RWPE1 (cell line): Measurements from ENCODE around the gene ICA1L.
"Not testable (repeated sequence)": the region's sequence is repeated elsewhere in the genome, so short reads cannot be mapped to it uniquely, and the experiment has no call there.

ENCODE experiments used
- CTCF ChIA-PET: fragments of 350-600 bp; sonication (Branson Sonifier 250); formaldehyde crosslinking; extraction: SDS; loops from one replicate; lab custom pipeline; 2021; lab: Yijun Ruan, JAX
- POLR2A ChIA-PET: fragments of 400-600 bp; formaldehyde crosslinking; extraction: SDS; loops from one replicate; lab custom pipeline; 2020; ENCODE audit warnings: antibody characterized with exemption; ENCODE audit not compliant: low non-redundant PET; lab: Yijun Ruan, JAX
- DNase-seq: peaks from one replicate; pipeline ENCODE4 v3.0.0; 2012; ENCODE audit warnings: low spot score
- H3K27ac ChIP-seq: fragments of 450-650 bp; 2 replicates; pipeline ENCODE4 v1.5.1; 2017
- CTCF ChIP-seq: fragments of 450-650 bp; conservative IDR thresholded peaks from 2 replicates; pipeline ENCODE4 v1.5.1; 2017; ENCODE audit warnings: low read depth, mild to moderate bottlenecking

The ICA1L gene

GRCh38 chr2:202808754-202809153 lies 62.8 kb downstream of the ICA1L start:
- DNase-seq = no peak
- CTCF ChIA-PET = interaction anchor here (0.7 kb wide), 1 partner anchor 76 kb away, joined by 3 read pairs; no protein-coding TSS in a partner anchor

GRCh38 chr2:202807431-202808138 lies 64.0 kb downstream of the ICA1L start:
- POLR2A ChIA-PET = not testable (repeated sequence)
- CTCF ChIA-PET = interaction anchor here (0.7 kb wide), 1 partner anchor 28 kb away, joined by 3 read pairs; no protein-coding TSS in a partner anchor
- peak; percentile 12 for DNase-seq
- H3K27ac ChIP-seq = peak overlapping the region; percentile 81

More at GRCh38 chr2:202808754-202809153, 62.8 kb downstream of the ICA1L start:
- TF ChIP-seq CTCF = no peak
- H3K27ac ChIP-seq = peak overlapping the region; percentile 81
- POLR2A ChIA-PET = no interaction called here

- POLR2A ChIA-PET = not testable (repeated sequence)
- CTCF ChIA-PET = interaction anchor here (0.6 kb wide), 1 partner anchor 68 kb away, joined by 3 read pairs; no protein-coding TSS in a partner anchor
These were observed 65.7 kb downstream of the ICA1L start for GRCh38 chr2:202805911-202806310.

GRCh38 chr2:202797944-202798343 lies 73.6 kb downstream of the ICA1L start:
- POLR2A ChIA-PET = no interaction called here

More at GRCh38 chr2:202805911-202806310, 65.7 kb downstream of the ICA1L start:
- not testable (repeated sequence) for DNase-seq, H3K27ac ChIP-seq

GRCh38 chr2:202790676-202791075 lies 80.9 kb downstream of the ICA1L start:
- ChIA-PET CTCF (interaction anchor here (0.7 kb wide), 1 partner anchor 1652 kb away, joined by 3 read pairs; no protein-coding TSS in a partner anchor), POLR2A (no interaction called here)
- TF ChIP-seq CTCF = no peak
- DNase-seq = no peak
- H3K27ac ChIP-seq = no peak overlapping the region

More at GRCh38 chr2:202797944-202798343, 73.6 kb downstream of the ICA1L start:
- H3K27ac ChIP-seq = no peak overlapping the region
- no peak for TF ChIP-seq CTCF
- DNase-seq = no peak
- CTCF ChIA-PET = no interaction called here

- POLR2A ChIA-PET = no interaction called here
These were observed 84.7 kb downstream of the ICA1L start for GRCh38 chr2:202786842-202787241.

More at GRCh38 chr2:202786842-202787241, 84.7 kb downstream of the ICA1L start:
- CTCF ChIA-PET = interaction anchor here (0.5 to 0.8 kb wide), 2 partner anchors 17 to 22 kb away, joined by 4 to 6 read pairs; no protein-coding TSS in a partner anchor
- no peak for TF ChIP-seq CTCF
- DNase-seq = no peak
- no peak overlapping the region for H3K27ac ChIP-seq
